ENCODE measurements around the gene EXOSC1. TPM values are rescaled to one million over a fixed set of nuclear protein-coding genes. Genes with fewer than 3 reads are reported as not detected.

Gene EXOSC1
- total and polyA plus RNA-seq, 2 donors (not counting 1 experiment from before 2014, with no cell fraction given), result 32.2 to 44.5 TPM

GRCh38 chr10:97482381-97482780 is 36.6 kb upstream of the EXOSC1 start:
- Mint-ChIP-seq H3K27me3 (no peaks in the 10 kb centered on the region), H3K9me3 (ENCODE audit: insufficient read depth) (no peaks in the 10 kb centered on the region), H3K4me3 (no peak overlapping the region), H3K27ac (no peak overlapping the region), H3K4me1 (peaks cover 2% of the 10 kb centered on the region)
- Histone ChIP-seq H4K20me1 (ENCODE audit: control insufficient read depth, insufficient read depth, low read length, poor library complexity, severe bottlenecking) (peaks cover 25% of the 10 kb centered on the region), H3K9me3 (ENCODE audit: control extremely low read depth in 1 of 3, control insufficient read depth in 2 of 3, insufficient read depth in 1 of 3, low read length in 2 of 3) (no peaks in the 10 kb centered on the region), H3K4me1 (ENCODE audit: control insufficient read depth in 2 of 2, insufficient read depth in 2 of 2, low read length in 2 of 2) (no peaks in the 10 kb centered on the region), H3K27ac (ENCODE audit: low read length in 2 of 2) (no peak overlapping the region), H3K4me2 (replicated peaks; ENCODE audit: low read depth, low read length, poor library complexity, severe bottlenecking) (no peak overlapping the region), H3K79me2 (ENCODE audit: control insufficient read depth, insufficient read depth, low read length) (peaks cover 28% of the 10 kb centered on the region), H3K9ac (ENCODE audit: low read length) (no peak overlapping the region), H3K36me3 (replicated peaks in 1 of 2; ENCODE audit: control extremely low read depth in 1 of 2, control insufficient read depth in 1 of 2, extremely low read depth in 1 of 2, insufficient read depth in 2 of 2, low read length in 1 of 2) (peaks cover 18 to 50% of the 10 kb centered on the region in 2 experiments), H3K4me3 (ENCODE audit: control extremely low read depth in 1 of 5, extremely low read depth in 1 of 5, insufficient read depth in 1 of 5, low read depth in 2 of 5, low read length in 4 of 5) (no peak overlapping the region), H3K27me3 (replicated peaks in 1 of 4; ENCODE audit: control extremely low read depth in 1 of 4, control insufficient read depth in 3 of 4, insufficient read depth in 4 of 4, low read length in 3 of 4) (no peaks in the 10 kb centered on the region), H2AFZ (ENCODE audit: insufficient read depth, low read depth, low read length, poor library complexity, severe bottlenecking) (no peak overlapping the region)
- ChIA-PET CTCF (no interaction called here), POLR2A (no interaction called here)
- intact Hi-C loops (cut with micrococcal nuclease), result no loop called here
- no peak for ATAC-seq (ENCODE audit: low read depth)
- no peak for DNase-seq
- TF ChIP-seq EZH2 (IDR thresholded peaks at IDR 0.05; ENCODE audit: borderline replicate concordance, insufficient read depth, low read depth, low read length, poor library complexity, severe bottlenecking) (no peak), CTCF (IDR thresholded peaks at IDR 0.05) (no peak)
- 100% methylated on average over 1 of the region's 1 CpG for WGBS (ENCODE audit: insufficient coverage)

GRCh38 chr10:97481071-97481470 is 35.3 kb upstream of the EXOSC1 start:
- Histone ChIP-seq H3K4me1 (ENCODE audit: control insufficient read depth in 2 of 2, insufficient read depth in 2 of 2, low read length in 2 of 2) (no peaks in the 10 kb centered on the region), H3K27me3 (replicated peaks in 1 of 4; ENCODE audit: control extremely low read depth in 1 of 4, control insufficient read depth in 3 of 4, insufficient read depth in 4 of 4, low read length in 3 of 4) (no peaks in the 10 kb centered on the region), H3K27ac (ENCODE audit: low read length in 2 of 2) (no peak overlapping the region), H3K4me3 (ENCODE audit: control extremely low read depth in 1 of 5, extremely low read depth in 1 of 5, insufficient read depth in 1 of 5, low read depth in 2 of 5, low read length in 4 of 5) (no peak overlapping the region), H3K9me3 (ENCODE audit: control extremely low read depth in 1 of 3, control insufficient read depth in 2 of 3, insufficient read depth in 1 of 3, low read length in 2 of 3) (no peaks in the 10 kb centered on the region), H2AFZ (ENCODE audit: insufficient read depth, low read depth, low read length, poor library complexity, severe bottlenecking) (no peak overlapping the region), H3K9ac (ENCODE audit: low read length) (no peak overlapping the region), H3K36me3 (replicated peaks in 1 of 2; ENCODE audit: control extremely low read depth in 1 of 2, control insufficient read depth in 1 of 2, extremely low read depth in 1 of 2, insufficient read depth in 2 of 2, low read length in 1 of 2) (peaks cover 24 to 63% of the 10 kb centered on the region in 2 experiments), H4K20me1 (ENCODE audit: control insufficient read depth, insufficient read depth, low read length, poor library complexity, severe bottlenecking) (peaks cover 21% of the 10 kb centered on the region), H3K4me2 (replicated peaks; ENCODE audit: low read depth, low read length, poor library complexity, severe bottlenecking) (no peak overlapping the region), H3K79me2 (ENCODE audit: control insufficient read depth, insufficient read depth, low read length) (peaks cover 18% of the 10 kb centered on the region)
- CTCF ChIA-PET, result no interaction called here
- TF ChIP-seq EZH2 (IDR thresholded peaks at IDR 0.05; ENCODE audit: borderline replicate concordance, insufficient read depth, low read depth, low read length, poor library complexity, severe bottlenecking), result no peak
- TF ChIP-seq CTCF (IDR thresholded peaks at IDR 0.05), result no peak
- Mint-ChIP-seq H3K9me3 (ENCODE audit: insufficient read depth) (no peaks in the 10 kb centered on the region), H3K4me1 (no peaks in the 10 kb centered on the region), H3K27me3 (no peaks in the 10 kb centered on the region), H3K4me3 (no peak overlapping the region), H3K27ac (no peak overlapping the region)
- intact Hi-C loops (cut with micrococcal nuclease), result no loop called here
- POLR2A ChIA-PET, result no interaction called here
- DNase-seq, result no peak
- ATAC-seq (ENCODE audit: low read depth), result no peak
- WGBS (ENCODE audit: insufficient coverage), result 98% methylated on average over 3 of the region's 4 CpGs
